ENCODE results near the gene MYLK.

The MYLK gene

GRCh38 chr3:123768480-123769355, 115.4 kb downstream of the MYLK start:
- DNase-seq, result no peak

GRCh38 chr3:123767564-123768292, 116.4 kb downstream of the MYLK start:
- no peak for DNase-seq

GRCh38 chr3:123767009-123767372, 117.1 kb downstream of the MYLK start:
- DNase-seq, result no peak

DNA sequence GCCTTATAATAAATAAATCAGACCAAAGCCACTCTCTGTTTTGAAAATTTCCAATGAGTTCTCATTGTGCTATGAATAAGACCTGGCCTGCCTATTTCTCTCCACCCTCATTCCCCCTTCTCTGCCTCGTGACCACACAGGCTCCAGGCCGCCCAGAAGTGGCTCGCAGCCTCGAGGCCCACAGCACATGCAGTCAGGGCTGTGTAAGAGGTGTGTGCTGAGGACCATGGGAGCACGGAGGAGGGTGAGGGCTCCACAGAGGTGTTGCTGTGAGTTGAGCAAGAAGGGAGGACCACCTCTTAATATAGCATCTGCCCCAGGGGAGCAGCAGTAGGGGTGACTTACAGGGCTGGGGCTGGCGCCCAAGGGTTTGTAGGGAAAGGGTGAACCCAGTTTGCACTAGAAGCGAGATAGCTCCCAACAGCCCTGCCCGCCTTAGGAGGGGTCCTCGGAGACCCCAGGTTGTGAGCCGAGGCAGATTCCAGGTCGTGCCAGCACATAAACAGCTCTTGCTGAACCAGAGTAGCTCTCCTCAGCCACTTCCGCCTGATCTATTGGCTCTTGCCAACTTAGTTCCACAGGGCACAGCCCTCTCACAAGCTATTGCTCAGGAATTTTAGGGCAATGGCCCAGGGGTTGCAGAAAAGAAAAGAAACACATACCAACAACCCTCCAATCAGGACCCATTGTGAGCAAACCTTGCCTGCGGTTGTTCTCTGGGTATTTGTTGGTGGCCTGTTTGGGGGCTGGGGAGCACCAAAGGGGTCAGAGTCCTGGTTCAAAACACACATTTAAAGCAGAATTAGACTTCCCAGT, 117.7 kb downstream of the MYLK start:
- DNase-seq, result no peak

DNA sequence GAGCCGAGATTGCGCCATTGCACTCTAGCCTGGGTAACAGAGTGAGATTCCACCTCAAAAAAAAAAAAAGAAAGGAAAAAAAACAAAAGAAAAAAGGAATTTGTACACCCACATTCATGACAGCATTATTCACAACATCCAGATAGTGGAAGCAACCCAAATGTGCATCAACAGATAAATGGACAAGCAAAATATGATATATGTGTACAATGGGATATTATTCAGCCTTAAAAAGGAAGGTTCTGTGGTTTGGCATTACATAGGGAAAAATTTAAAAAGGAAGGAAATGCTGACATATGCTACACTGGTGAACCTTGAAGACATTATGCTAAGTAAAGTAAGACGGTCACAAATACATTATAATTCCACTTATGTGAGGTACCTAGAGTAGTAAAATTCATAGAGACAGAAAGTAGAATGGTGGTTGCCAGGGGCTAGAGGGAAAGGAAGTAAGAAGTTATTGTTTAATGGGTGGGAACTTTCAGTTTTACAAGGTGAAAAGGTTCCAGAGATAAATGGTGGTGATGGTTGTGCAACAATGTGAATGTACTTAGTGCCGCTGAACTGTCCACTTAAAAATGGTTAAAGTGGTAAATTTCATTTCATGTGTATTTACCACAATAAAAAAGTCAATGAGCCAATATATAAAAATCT, 118.5 kb downstream of the MYLK start:
- no peak for DNase-seq

- no peak for DNase-seq
These were observed 119.5 kb downstream of the MYLK start for GRCh38 chr3:123764647-123765046.

DNA sequence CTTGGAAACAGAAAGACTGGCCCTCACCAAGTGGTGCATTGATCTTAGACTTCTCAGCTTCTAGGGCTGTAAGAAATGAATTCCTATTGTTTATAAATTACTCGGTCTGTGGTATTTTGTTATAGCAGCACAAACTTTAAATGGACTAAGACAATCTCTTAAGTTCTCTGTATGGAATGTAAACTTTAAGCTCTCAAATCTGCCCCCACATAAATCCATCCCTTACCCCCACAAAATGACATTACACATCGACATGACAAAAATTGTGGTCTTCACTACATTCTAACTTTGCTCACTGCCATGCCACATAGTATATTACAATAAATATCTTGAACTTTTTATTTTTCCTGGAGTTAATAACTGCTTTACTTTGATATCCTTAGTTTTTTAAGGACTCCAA, 121.3 kb downstream of the MYLK start:
- no peak for DNase-seq

DNA sequence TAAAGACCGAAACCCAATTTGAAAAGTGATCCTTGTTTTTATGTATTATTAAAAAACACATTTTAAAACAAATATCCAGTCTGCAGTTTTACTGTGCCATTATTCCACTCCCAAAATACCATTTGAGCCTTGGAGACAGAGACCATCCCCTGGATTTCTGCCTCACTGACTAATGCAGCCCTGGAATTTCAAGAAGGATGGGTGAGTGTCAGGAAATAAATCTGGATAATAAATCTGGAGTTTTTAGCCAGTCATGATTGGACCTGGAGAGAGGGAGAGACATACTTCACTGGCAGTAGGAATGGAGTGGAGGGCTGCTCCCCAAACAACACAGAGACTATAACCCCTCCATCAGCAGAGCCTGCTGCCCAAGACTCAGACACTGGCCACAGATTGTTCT, 123.3 kb downstream of the MYLK start:
- DNase-seq, result no peak

- no peak for DNase-seq
These were observed 124.3 kb downstream of the MYLK start for GRCh38 chr3:123759871-123760270.

GRCh38 chr3:123759311-123759710, 124.8 kb downstream of the MYLK start:
- peak; percentile 37 for DNase-seq

DNA sequence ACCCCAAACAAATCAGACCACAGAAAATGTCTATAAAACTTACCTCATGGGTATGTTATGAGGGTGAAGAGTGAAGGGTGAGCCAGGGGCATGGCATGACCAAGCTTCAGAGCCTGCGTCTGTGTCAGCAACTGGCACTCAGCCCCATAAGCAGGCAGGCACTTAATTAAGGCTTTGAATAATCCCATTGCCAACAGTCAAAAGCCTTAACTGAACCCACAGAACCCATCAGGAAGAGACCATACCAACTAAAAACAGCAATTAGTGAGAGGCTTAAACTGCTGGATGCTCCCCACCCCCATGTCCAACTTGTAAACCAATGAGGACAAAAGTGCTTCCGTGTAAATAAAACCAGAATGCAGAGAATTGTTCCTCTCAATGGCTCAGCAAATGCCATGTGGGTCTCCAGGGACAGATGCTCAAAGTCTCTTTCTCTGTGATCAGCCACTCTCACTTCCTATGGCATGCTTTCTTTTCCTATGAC, 126.0 kb downstream of the MYLK start:
- peak; percentile 99 for DNase-seq

DNA sequence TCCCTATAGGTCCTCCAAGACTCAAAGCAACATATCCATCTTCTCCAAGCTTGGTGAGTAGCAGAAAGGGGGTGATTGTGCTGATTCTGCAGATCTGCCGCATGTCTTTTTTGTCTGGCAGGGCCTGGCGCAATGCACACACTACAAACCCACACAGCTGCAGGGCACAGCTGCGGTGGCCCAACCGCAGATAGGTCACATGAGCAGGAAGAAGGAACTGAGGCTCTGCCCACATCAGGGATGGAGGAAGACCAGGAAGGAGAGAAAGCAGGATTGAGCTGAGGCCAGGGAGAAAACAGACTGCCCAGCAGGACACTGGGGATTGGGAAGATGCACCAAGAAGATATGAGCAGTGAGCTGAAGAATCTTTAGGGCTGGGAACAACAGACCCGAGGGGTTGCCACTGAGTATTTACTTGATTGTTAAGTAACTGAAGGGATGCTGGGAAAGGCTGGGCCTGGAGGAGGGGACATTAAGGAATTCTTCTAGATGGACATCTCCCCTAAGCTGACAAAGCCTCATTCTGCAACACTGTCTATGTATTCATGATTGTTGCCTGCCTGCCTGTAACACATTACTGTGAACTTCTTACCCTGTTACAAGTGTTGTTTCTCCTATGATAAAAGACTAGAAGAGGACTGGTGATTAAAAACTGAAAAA, 126.7 kb downstream of the MYLK start:
- peak; percentile 60 for DNase-seq

DNA sequence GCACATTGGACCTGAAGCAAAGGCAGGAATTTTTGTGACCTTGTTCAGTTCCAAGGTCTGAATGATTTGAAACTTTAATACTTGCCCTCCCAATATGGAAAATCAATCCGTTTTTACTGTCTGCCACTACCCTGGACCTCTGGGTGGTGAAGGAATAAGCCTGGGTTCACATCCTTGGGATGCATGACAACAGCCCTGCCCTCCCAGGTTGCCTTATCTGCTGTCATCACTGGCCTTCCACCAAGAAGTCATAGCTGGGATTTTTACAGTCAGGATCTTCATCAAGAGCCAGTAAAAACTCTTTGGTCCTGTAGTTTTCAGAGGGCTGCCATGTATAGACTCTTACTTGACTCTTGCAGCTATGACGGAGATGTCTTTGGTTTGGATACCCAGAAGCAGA, 128.6 kb downstream of the MYLK start:
- DNase-seq, result no peak

- no peak for DNase-seq
These were observed 129.0 kb downstream of the MYLK start for GRCh38 chr3:123755085-123755484.

DNA sequence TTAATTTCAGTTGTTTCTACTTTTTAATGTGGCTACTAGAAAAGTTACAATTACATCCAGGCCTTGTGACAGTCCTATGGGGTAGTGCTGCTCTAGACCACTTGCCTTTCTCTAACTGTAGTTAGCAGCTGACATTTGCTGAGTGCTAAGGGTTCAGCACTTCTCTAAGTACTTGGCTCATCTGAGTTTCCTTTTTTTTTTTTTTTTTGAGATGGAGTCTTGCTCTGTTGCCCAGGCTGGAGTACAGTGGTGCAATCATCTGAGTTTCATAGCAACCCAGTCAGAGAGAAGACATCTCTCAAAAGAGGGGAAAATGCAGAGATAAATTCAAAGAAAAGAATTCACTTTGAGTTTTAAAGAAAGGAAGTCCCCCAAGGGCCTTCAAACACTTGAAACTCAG, 130.8 kb downstream of the MYLK start:
- DNase-seq, result no peak

- no peak for DNase-seq
These were observed 131.9 kb downstream of the MYLK start for GRCh38 chr3:123752228-123752627.

DNA sequence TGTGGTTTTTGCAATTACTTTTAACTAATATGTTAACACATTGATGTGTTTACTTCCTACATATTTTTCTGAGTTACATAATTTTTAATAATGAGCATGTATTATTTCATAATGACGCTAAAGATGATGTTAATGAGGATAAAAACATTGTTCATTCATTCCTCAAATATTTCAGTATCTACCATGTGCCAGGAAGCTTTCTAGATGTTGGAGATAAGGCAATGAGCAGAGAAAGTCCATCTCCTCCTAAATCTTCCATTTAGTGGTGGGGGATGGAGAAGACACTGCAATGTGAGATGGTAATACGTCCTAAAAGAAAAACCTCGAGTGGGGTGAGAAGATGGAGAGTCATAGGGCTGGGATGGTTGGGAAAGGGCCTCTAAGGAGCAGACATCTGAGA, 132.7 kb downstream of the MYLK start:
- no peak for DNase-seq

DNA sequence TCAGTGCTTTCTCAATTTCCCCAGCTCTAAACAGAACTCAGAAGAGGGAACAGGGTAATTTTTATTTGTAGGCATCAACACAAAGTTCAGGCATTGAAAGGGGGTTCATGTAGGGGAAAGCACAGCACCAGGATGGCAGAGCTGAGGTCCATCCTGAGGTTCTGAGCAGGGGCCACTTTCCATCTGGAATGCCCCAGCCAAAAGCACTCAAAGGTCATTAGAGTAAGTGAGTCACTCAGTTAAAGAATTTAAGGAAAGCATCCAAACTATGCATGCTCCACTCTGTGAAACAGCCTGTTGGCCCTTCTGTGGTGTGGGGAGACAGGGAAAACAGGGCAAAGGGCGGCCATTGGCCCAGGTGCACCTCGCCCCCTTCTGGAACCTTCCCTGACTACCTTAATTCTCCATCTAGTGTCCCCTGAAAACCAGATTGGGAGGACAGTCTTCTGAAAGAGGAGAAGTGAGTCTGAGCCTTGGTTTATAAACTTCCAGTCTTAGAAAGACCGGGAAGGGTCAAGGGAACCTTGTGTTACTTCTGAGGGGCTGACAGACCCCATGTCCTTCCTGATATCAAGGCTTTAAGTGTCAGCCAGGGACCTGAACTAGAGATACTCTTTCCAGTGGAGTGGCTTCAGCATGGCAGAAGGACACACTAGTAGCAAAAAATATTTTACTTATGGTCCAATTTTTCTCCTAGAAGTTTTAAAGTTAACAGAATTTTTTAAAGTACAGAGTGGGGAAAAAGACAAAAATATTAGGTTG, 133.3 kb downstream of the MYLK start:
- DNase-seq, result no peak

- DNase-seq, result no peak
These were observed 133.9 kb downstream of the MYLK start for GRCh38 chr3:123750209-123750608.

GRCh38 chr3:123749711-123750110, 134.4 kb downstream of the MYLK start:
- DNase-seq, result no peak

GRCh38 chr3:123745184-123745855, 138.8 kb downstream of the MYLK start:
- no peak for DNase-seq

Data from DMS79 treated with DMSO at 0.1 percent for 48 hours (cell line).